NOMO-1 treated with dmso at 0.1 percent for 144 hours (cell line): ENCODE data around the gene ZNF317.

ENCODE experiments used
- DNase-seq: peaks from one replicate; lab custom pipeline; 2025; ENCODE audit not compliant: unreplicated experiment; lab: John Stamatoyannopoulos, UW

Gene ZNF317

GRCh38 chr19:9140159-9140874 is at the start of gene ZNF317:
ZNF317 (plus strand) TSS chr19:9140397; CDS start chr19:9156017, 15,620 bp downstream.
- peak; percentile 73 for DNase-seq

GRCh38 chr19:9107375-9107774 is 32.8 kb upstream of the ZNF317 start, which contains the start of gene OR7G2:
OR7G2 (minus strand) TSS chr19:9107475; CDS start chr19:9103243, 4,232 bp downstream.
- no peak for DNase-seq

DNA sequence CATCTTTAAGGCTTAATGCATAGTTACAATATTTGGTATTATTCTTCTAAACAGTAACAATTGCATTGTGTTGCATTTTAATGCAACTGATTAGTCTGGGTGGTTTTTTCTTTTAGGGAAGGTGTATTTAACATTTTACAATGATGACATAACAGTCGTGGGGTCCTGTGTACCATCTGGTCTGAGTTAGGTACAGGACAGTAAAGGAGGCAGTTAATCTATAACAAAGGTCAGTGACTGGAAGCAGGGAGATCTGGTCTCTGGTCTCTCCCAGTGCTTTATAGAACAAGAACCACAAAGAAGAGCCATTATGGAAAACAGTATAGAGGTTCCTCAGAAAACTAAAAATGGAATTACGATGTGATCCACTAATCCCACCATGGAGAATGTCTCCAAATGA is 30.2 kb upstream of the ZNF317 start:
- no peak for DNase-seq

DNA sequence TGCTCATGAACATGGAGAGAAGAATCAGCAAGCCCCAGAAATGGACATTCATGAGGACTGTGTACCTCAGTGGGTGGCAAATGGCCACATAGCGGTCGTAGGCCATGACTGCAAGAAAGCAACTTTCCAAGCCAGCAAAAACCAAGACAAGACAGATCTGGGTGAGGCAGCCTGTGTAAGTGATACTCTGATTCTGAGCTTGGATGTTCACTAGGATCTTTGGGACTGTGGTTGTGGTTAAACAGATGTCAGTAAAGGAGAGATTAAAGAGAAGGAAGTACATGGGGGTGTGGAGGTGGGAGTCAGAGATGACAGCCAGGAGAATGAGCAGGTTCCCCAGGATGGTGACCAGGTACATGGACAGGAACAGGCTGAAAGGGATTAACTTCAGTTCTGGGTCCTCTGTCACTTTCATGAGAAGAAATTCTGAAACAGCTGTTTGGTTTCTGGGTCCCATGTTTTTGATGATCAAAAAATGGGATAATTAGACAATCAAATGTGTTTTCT is 24.8 kb upstream of the ZNF317 start, which contains the start of gene OR7G1:
Gene OR7G1 (minus strand): TSS at position 457 of the 507 bp plus-strand sequence. CDS start 0 bp downstream, at position 457.
- no peak for DNase-seq

- DNase-seq = no peak
These were observed 23.6 kb upstream of the ZNF317 start for GRCh38 chr19:9116547-9116946.

DNA sequence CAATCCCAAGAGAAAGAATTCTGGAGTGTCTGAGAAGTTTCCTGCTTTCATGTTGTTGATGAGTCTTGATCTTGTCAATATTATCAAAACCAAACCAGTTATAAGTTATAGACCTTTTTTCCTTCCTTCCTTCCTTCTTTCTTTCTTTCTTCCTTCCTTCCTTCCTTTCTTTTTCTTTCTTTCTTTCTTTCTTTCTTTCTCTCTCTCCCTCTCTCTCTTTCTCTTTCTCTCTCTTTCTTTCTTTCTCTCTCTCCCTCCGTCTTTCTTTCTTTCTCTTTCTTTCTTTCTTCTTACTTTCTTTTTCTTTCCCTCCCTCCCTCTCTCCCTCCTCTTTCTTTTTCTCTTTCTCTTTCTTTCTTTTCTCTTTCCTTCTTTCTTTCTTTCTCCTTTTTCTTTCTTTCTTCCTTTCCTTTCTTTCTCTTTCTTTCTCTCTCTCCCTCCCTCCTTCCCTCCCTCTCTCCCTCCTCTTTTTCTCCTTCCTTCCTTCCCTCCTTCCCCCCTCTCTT is 13.2 kb upstream of the ZNF317 start, which contains the start of gene OR7G3:
Gene OR7G3 (minus strand): TSS at position 51 of the 506 bp plus-strand sequence. CDS start 0 bp downstream, at position 51.
- DNase-seq = no peak

DNA sequence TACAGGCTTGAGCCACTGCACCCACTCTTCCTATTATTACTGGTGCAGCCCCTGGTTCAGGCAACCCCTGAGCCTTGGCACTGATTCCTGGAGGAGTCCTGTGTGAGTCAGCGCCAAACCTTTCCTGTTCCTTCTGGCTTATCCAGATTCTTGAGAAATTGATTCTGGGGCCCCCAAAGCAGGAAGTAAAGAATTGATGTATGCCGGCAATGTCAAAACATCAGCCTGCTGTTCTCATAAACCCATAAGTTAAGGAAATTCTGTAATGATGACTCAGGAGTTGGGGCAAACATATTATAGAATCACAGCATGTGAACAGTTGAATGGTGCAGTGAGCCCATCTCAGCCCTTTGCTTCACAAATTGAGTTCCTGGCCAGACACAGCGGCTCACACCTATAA is 12.0 kb upstream of the ZNF317 start:
- DNase-seq = no peak

DNA sequence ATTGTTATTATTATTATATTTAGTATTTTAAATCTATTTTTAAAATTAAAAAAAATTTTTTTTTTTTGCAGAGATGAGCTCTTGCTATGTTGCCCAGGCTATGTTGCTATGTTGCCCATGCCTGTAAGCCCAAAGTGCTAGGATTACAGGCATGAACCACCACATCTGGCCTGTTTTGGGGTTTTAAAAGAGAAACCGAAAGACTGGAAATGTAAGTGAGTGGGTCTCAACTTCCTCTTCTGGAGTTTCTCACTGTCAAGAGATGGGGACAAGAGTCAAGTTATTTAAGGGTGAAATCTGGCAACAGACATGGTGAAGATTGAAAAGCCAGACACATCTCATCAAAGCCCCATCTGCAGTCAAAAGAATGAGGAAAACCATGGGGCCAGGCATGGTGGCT is 9.2 kb upstream of the ZNF317 start:
- DNase-seq = peak; percentile 22

DNA sequence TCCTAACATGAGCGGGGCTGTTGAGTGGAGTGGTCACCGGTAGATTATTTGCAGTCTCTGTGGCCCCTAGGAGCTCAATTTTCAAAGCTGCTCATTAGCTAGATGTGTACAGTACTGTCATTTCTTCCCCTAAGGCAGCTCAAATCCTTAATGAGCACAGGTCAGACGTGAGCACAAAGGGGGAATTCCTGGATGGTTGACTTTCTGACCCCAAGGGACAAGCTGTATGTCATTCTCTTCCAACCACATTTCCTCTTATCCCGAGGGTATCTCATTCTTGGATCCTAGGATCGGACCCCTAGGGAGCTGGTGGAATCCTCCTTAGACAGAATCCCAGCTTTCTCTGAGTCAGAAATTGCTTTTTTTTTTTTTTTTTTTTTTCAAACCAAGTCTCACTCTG is 7.8 kb upstream of the ZNF317 start:
- DNase-seq = no peak

DNA sequence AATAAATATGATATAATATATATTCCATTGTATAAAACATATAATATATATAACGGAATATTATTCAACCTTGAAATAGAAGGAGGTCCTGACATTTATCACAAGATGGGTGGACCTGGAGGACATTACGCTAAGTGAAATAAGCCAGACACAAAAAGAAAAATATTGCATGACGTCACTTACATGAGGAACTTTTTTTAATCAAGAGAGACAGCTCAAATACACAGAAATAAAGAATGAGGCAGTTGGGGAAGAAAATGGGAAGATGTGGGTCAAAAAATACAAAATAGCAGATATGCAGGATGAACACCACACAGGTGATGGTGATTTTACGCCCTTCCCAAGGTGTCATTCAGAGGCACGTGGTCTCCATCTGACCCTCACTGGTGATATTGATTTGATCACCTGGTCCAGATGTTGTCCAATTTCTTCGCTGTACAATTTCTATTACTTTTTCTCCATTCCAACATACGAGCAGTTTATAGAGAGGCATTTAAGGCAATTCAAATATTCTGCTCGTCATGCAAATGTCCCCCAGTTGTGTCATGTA is 513 bp upstream of the ZNF317 start:
- no peak for DNase-seq

DNA sequence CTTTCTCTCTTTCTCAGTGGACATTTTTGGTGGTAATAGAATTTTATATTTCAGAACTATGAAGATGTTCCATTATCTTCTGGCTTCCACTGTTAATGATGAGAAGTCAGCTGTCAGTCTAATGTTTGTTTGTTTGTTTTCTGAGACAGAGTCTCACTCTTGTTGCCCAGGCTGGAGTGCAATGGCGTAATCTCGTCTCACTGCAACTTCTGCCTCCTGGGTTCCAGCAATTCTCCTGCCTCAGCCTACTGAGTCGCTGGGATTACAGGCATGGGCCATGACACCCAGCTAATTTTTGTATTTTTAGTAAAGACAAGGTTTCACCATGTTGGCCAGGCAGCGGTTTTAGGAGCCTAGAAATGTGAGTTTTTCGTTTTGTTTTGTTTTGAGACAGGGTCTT is 4.7 kb downstream of the ZNF317 start:
- no peak for DNase-seq

- no peak for DNase-seq
These were observed 6.7 kb downstream of the ZNF317 start for GRCh38 chr19:9146882-9147281.

GRCh38 chr19:9148697-9149096 is 8.5 kb downstream of the ZNF317 start:
- DNase-seq = no peak

DNA sequence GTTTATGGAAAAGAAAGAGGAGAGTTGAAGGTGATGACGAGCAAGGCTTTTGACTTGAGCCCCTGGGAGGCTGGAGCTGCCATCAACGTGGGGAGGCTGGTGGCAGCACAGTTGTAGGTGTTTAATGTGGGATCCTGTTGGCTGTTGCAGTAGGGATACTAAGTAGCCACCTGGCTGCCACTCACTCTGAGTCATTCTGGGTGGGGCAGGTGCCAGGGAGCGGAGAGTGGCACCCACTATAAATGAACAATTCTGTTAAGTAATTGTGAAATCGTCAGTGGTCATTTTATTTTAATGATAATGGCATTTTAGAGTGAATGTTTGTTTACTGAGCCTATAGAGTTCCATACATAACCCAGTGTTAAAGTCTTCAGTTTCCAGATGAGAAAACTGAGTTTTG is 9.8 kb downstream of the ZNF317 start:
- DNase-seq = no peak

DNA sequence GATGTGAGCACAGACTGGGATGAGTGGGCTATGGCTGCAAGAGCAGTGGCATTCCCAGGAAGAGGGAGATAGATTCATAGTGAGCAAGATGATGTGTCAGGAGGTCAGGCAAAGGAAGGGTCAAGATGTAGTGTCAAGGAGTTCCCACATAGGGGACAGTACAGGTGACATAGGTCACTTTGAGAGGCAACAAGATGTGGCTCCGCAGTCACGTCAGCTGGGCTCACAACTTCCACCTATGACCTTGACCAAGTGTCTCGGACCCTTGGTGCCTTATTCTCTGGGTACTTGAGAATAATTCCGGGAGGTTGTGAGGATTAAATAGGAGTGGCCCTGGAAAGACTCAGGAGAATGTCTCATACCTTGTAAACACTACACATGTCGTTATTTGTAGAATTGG is 10.5 kb downstream of the ZNF317 start:
- no peak for DNase-seq

DNA sequence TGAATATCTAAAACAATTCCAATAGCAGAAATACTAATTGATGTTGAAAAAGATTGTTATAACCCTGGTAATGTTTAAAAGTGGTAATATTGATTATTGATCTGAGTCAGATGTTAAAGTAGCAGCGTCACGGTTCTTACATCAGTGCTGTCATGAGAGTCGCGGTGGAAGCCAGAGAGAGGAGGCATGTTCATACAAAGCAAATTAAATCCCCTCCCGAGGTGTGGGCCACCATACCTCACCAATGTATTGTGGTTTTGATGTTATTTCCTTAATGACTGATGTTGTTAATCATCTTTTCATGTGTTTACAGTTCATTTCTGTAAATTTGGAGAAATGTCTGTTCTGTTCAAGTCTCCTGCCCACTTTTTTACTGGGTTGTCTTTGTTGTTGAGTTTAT is 11.2 kb downstream of the ZNF317 start:
- DNase-seq = no peak

DNA sequence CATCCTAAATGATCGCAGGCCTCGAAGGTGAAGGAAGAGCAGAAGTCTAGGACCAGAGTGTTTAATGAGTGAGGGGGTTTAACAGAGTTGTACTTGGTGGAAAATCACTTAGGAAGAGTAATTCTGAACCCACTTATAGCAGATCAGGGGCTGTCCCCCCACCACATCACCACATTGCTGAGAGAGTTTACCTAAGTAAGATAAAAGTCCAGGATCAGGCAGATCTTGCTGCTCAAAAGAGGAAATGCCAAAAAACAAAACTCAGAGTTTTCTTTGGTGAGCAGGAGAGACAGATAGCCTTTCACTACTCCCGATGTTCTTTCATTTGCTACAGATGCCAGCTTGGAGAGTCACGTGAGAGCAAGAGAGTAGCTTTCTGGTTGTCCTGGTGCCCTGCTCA is 15.4 kb downstream of the ZNF317 start:
- no peak for DNase-seq

DNA sequence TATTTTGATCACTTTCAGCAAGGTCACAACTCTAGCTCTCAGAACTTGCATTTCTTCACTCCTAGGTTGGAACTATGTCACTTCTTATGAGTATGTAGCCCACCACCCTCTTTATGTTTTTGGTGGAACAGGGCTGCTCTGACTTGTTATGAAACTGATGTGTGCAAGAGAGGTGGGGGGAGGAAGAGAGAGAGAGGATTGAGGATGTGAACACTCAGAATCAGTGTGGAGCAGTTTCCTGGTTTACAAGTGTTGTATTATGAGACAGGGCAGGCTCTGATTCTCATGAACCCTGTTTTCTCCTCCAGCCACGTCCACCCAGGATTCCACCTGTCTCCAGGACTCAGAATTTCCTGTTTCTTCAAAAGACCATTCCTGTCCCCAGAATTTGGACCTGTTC is 16.1 kb downstream of the ZNF317 start:
- DNase-seq = no peak

- no peak for DNase-seq
These were observed 19.7 kb downstream of the ZNF317 start for GRCh38 chr19:9159891-9160290.

GRCh38 chr19:9161427-9161826 is 21.2 kb downstream of the ZNF317 start:
- DNase-seq = no peak

DNA sequence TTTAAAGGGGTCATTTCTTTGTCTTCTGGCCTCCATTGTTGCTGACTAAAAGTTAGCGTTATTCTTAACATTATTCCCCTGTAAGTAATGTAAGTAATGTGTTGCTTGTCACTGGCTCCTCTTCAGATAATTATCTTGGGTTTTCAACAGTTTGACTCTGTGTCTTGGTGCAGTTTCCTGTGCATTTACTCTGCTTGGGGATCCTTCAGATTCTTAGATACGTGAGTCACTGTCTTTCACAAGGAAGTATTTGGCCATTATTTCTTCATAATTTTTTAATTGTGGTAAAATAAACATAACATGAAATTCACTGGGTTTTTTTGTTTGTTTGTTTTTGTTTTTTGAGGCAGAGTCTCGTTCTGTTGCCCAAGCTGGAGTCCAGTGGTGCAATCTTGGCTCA is 25.1 kb downstream of the ZNF317 start:
- DNase-seq = no peak

DNA sequence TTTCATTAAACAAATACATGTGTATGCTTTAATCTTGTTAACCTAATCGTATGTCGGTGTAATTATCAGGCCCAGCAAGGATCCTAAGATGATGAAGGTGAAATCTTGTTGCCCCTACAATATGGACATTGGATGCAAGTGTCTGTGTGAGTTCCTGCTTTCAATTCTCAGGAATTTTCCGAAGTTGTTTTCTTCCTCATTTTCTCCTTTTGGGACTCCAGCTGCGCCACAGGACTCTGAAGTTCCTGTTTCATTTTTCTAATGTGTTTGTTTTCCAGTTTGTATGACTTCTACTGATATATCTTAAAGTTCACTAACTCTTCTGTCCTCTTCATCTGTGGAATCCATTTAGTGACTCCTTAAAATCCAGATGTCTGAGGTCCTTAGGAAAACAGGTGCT is 26.6 kb downstream of the ZNF317 start:
- DNase-seq = no peak
